GM12865 (cell line): ENCODE results near the gene MYO1E.

Source experiments
- DNase-seq: peaks from one replicate; pipeline ENCODE4 v3.0.0; 2010; ENCODE audit warnings: low read depth
- H3K4me3 ChIP-seq: 2 replicates; pipeline ENCODE4 v1.5.1; 2011; ENCODE audit warnings: mild to moderate bottlenecking, low read depth, low read length, control low read depth
- CTCF ChIP-seq: IDR thresholded peaks from 2 replicates; pipeline ENCODE4 v1.5.1; 2011; ENCODE audit warnings: low read length, control low read depth, low read depth, inconsistent platforms; ENCODE audit not compliant: insufficient read depth; ENCODE audit errors: missing control alignments

MYO1E gene

DNA sequence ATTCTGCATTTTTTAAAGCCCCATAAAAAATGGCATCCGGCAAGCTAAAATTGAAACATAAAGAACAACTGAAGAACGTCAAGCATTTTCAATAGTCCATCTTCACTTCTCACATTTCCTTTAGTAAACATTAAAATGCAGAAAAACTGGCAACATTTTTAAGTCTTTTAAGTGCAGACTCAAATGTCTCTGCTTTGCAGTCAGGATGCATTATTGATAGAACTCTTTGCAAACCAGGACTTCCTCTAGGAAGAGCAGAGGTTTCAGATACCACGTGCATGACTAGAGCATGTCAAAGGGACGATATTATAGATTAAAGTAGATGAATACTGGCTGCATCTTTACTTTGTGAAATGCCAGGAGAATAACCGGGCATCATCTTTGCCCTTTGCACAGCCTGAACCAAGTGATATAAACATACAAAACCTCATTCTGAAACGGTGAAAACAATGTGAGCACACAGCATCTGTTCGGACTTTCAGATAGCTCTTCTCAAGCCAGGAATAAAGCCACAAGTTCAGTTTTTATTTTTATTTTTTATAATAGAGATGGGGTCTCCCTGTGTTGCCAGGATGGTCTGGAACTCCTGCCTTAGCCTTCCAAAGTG lies 101.0 kb downstream of the MYO1E start:
- no peak for TF ChIP-seq CTCF
- no peak for DNase-seq
- no peak overlapping the region for H3K4me3 ChIP-seq

DNA sequence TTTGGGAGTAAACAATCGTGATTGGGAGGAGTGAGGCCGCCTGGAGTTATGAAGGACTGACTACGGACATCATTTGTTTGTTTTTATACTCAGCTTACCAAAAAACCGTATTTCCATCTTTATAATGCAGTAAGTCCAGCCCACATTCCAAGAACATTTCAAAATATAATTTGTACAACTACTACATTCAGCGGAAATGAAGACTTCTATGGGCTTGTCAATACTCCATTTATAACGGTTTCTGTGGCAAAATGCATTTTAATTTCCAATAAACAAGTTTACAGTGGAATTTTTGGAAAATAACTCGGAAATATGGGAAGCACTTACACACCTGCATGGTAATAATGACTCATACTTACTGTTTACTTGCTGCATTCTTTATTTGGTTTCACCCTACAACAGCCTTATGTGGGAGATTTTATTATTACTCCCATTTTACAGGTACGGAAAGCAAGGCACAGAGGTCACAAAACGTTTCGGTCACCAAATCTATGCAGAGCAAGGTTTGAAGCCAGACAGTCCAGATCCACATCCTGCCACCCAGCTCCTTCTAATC lies 103.7 kb downstream of the MYO1E start:
- no peak for DNase-seq
- no peak for TF ChIP-seq CTCF
- H3K4me3 ChIP-seq, result no peak overlapping the region

DNA sequence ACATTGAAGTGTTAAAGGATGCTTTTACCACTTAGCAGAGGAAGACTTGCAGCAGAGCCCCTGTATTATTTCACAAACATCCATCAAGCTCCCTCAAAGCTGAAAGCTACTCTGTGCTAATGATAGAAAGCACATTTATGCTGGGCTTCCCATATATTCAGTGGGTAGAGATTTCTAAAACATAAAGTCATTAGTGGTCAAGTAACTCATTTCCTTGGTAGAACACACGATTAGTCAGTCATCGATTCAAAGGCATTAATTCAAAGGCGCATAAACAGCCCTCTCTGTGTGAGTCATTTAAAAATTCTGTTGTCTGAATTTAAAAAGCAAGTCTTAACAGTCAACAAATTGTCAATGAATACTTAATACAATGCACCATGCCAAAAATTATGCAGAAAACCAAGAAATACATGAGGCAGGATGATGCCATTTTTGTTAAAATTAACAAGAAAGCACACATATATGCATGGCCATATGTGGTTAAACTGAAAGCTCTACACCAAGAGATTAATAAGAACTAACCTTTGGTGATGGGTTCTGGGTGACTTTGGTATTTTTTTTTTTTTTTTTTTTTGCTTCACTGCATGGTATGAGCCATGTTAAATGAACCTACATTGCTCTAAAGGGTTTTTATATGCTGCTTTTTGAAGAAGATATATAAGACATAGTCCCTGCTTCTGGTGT lies 104.4 kb downstream of the MYO1E start:
- no peak for TF ChIP-seq CTCF
- no peak for DNase-seq
- no peak overlapping the region for H3K4me3 ChIP-seq

DNA sequence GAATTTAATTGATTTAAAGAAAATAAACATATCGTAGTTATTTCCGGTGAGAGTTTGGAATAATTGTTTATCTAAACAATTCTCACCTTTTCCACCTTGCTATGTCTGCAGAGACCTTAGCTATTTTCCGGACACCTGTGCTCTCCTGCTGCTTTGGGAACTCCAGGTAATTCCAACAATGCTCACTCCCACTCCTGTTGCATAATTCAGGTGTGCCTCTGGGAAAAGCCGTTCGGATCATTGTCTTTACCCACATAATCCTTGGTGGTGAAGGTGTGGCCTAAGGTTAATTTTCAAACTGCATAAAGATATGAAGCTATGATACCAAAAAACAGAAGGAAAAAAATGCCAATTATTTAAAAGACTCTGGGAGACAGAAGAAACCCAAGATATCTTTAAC lies 106.6 kb downstream of the MYO1E start:
- DNase-seq, result no peak
- no peak for TF ChIP-seq CTCF
- no peak overlapping the region for H3K4me3 ChIP-seq

DNA sequence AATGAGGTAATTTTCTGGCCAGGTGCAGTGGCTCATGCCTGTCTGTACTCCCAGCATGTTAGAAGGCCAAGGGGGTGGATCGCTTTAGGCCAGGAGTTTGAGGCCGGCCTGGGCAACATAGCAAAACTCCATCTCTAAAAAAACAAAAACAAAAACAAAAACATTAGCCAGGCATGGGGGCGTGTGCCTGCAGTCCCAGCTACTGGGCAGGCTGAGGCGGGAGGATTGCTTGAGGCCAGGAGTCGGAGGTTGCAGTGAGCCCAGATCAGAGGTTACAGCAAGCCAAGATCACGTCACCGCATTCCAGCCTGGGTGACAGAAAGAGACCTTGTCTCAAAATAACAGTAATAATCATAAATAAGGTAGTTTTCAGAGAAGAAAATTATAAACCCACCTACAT lies 110.4 kb downstream of the MYO1E start:
- no peak for DNase-seq
- TF ChIP-seq CTCF, result no peak
- H3K4me3 ChIP-seq, result no peak overlapping the region

DNA sequence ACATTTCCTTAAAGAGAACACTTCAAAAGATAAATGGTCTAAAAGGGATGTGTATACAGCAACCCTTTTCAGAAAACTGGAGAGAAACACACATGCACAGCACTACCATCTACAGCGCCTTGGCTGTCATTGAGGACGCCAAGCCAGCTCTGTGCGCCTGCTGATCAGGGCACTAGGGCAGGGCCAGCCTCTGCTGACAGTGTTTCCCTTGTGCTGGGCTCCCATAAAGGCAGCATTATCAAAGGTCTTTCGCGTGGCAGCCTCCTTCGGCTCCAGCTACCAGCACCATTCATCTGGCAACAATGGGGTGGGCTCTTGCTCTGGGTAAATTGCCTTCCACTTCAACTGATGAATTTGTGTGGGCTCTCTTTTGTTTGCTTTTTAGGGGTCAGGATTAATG lies 112.6 kb downstream of the MYO1E start:
- no peak overlapping the region for H3K4me3 ChIP-seq
- no peak for TF ChIP-seq CTCF
- DNase-seq, result no peak
